A673 (cell line): ENCODE results near the gene GJA5. TPM values are rescaled to one million over a fixed set of nuclear protein-coding genes. Genes with fewer than 3 reads are reported as not detected.

Source experiments
- BruUV-seq: library from RNA; stranded (reverse); fragments of 400-500 nt; replicated peaks from 2 replicates; lab custom pipeline; 2021; lab: Mats Ljungman, UMichigan
- CTCF ChIA-PET: fragments of 300-600 bp; sonication (Branson Sonifier 250); formaldehyde crosslinking; loops from one replicate; lab custom pipeline; 2022; ENCODE audit warnings: antibody characterized with exemption; lab: Charles Lee
- POLR2A ChIA-PET: fragments of 300-600 bp; sonication (Branson Sonifier 250); formaldehyde crosslinking; loops from one replicate; lab custom pipeline; 2022; ENCODE audit warnings: antibody characterized with exemption; ENCODE audit not compliant: low non-redundant PET; lab: Charles Lee
- DNase-seq: peaks from one replicate; pipeline ENCODE4 v3.0.0-alpha.2; 2015; ENCODE audit warnings: low spot score
- H3K27ac ChIP-seq: fragments of 200-600 bp; sonication (generic); 2 replicates; pipeline ENCODE4 v1.5.1; 2016; ENCODE audit warnings: mixed run types, low read depth, mild to moderate bottlenecking, mixed read lengths, antibody characterized with exemption, low read length; ENCODE audit not compliant: poor library complexity, severe bottlenecking
- H3K27me3 ChIP-seq: fragments of 200-600 bp; sonication (generic); replicated peaks from 2 replicates; pipeline ENCODE4 v1.6.1; 2017; ENCODE audit warnings: mixed run types, low read depth, mild to moderate bottlenecking, mixed read lengths, antibody characterized with exemption, low read length; ENCODE audit not compliant: insufficient read depth, poor library complexity
- H3K36me3 ChIP-seq: fragments of 200-600 bp; sonication (generic); 2 replicates; pipeline ENCODE4 v1.6.1; 2016; ENCODE audit warnings: mixed run types, mild to moderate bottlenecking, mixed read lengths, antibody characterized with exemption, low read length; ENCODE audit not compliant: insufficient read depth, poor library complexity, severe bottlenecking
- H3K4me1 ChIP-seq: fragments of 200-600 bp; sonication (generic); 2 replicates; pipeline ENCODE4 v1.6.1; 2017; ENCODE audit warnings: mixed run types, mild to moderate bottlenecking, mixed read lengths, antibody characterized with exemption, low read length; ENCODE audit not compliant: insufficient read depth, poor library complexity, severe bottlenecking
- H3K4me3 ChIP-seq: fragments of 200-600 bp; sonication (generic); 2 replicates; pipeline ENCODE4 v1.5.1; 2016; ENCODE audit warnings: low read depth, mixed run types, mild to moderate bottlenecking, mixed read lengths, low read length; ENCODE audit not compliant: poor library complexity, severe bottlenecking
- H3K9me3 ChIP-seq: fragments of 200-600 bp; sonication (generic); 2 replicates; pipeline ENCODE4 v1.6.1; 2016; ENCODE audit warnings: mixed run types, low read depth, mild to moderate bottlenecking, mixed read lengths, antibody characterized with exemption, low read length; ENCODE audit not compliant: poor library complexity, severe bottlenecking
- EZH2 ChIP-seq: fragments of 200-600 bp; sonication (generic); IDR thresholded peaks from 2 replicates; pipeline ENCODE4 v1.6.1; 2017; ENCODE audit warnings: borderline replicate concordance, low read depth, mild to moderate bottlenecking, mixed read lengths, antibody characterized with exemption, low read length; ENCODE audit not compliant: poor library complexity, severe bottlenecking
- intact Hi-C: fragments of 100-400 bp; cut with micrococcal nuclease; formaldehyde crosslinking; loops from one replicate; pipeline ENCODE4 v1.10.0; 2022; ENCODE audit not compliant: unreplicated experiment
- total RNA-seq: library from RNA; stranded (reverse); gene quantifications from 2 replicates; pipeline ENCODE4 v1.2.3, GENCODE V29; 2021
- TF ChIP-seq, protein P1 (sequence below): fragments of 300-800, 200-600 bp; sonication (generic); conservative IDR thresholded peaks from 2 replicates; pipeline ENCODE4 v1.5.1; 2017; ENCODE audit warnings: low read depth, mild to moderate bottlenecking, antibody characterized with exemption, low read length, moderate library complexity, mixed read lengths

Gene GJA5
- total RNA-seq, 1 experiment from 2014 or later: not detected

DNA sequence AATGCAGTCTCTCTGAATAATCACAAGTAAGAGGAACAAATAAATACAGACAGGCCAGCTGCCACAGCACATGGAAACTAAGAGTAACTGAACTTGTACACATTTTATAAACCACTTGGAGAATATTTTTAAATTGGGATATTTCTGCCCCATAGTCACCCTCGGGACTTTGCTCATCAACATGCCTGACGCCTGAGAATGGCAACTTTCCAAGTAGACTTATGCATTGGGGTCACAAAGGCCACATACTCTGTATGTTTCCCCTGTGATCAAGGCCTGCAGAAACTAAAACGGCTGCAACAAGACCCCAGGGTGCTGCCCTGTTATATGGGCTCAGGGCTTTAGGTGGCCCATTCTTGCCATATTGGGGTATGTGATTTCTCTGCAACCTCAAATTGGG is 38.3 kb upstream of the GJA5 start:
- intact Hi-C loops: no loop called here
- Histone ChIP-seq H3K27ac (no peak overlapping the region), H3K4me1 (no peaks in the 10 kb centered on the region), H3K4me3 (no peak overlapping the region), H3K9me3 (no peaks in the 10 kb centered on the region), H3K27me3 (peaks cover 1% of the 10 kb centered on the region), H3K36me3 (no peaks in the 10 kb centered on the region)
- no TSS peak for BruUV-seq
- ChIA-PET CTCF (no interaction called here), POLR2A (no interaction called here)
- TF ChIP-seq, protein P1, sequence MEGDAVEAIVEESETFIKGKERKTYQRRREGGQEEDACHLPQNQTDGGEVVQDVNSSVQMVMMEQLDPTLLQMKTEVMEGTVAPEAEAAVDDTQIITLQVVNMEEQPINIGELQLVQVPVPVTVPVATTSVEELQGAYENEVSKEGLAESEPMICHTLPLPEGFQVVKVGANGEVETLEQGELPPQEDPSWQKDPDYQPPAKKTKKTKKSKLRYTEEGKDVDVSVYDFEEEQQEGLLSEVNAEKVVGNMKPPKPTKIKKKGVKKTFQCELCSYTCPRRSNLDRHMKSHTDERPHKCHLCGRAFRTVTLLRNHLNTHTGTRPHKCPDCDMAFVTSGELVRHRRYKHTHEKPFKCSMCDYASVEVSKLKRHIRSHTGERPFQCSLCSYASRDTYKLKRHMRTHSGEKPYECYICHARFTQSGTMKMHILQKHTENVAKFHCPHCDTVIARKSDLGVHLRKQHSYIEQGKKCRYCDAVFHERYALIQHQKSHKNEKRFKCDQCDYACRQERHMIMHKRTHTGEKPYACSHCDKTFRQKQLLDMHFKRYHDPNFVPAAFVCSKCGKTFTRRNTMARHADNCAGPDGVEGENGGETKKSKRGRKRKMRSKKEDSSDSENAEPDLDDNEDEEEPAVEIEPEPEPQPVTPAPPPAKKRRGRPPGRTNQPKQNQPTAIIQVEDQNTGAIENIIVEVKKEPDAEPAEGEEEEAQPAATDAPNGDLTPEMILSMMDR: no peak
- no peak for TF ChIP-seq EZH2
- no peak for DNase-seq

DNA sequence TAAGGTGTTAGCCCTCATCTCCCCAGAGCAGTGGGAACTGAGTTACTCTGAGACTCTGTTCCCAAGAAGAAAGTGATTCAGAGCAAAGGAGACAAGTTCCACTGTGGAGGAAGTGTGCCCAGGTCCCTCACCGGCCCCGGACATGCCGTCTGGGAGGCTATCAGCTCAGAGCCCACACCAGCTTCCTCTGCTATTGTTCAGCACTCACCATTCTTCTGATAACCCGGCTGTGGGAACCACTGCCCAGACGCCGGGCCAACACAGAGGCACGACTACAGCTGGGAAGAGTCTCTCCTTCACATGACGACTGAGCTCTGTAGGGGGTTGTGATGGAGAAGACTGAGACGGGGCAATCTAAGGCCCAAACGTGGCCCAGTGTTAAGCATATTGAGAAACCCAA is 34.2 kb upstream of the GJA5 start:
- H3K27ac ChIP-seq: no peak overlapping the region
- intact Hi-C loops: no loop called here
- H3K36me3 ChIP-seq: no peaks in the 10 kb centered on the region
- no peak for DNase-seq
- CTCF ChIA-PET: no interaction called here
- BruUV-seq: no TSS peak
- H3K4me3 ChIP-seq: no peak overlapping the region
- TF ChIP-seq EZH2: no peak
- TF ChIP-seq, protein P1: no peak
- H3K9me3 ChIP-seq: no peaks in the 10 kb centered on the region
- peaks cover 5% of the 10 kb centered on the region for H3K27me3 ChIP-seq
- POLR2A ChIA-PET: no interaction called here
- H3K4me1 ChIP-seq: no peaks in the 10 kb centered on the region

DNA sequence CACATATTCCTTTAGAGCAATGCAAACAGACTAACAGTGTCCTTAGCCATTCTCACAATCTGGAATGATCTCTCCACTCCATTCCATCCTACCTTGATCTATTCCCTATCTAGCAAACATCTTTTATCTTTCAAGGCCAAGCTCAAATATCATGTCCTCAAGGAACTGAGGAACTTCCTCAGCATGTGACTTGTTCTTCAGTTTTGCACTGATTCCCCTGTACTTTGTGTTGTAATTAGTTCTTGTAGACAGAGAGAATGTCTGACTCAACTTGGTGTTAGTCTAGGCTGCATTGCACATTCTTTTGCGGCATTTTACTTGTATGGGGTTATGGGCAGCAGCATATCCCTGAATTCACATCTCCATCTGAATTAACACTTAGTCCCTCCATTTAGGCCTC is 31.5 kb upstream of the GJA5 start:
- no peak for DNase-seq
- Histone ChIP-seq H3K4me1 (no peaks in the 10 kb centered on the region), H3K27ac (no peak overlapping the region), H3K4me3 (no peak overlapping the region), H3K9me3 (no peaks in the 10 kb centered on the region), H3K36me3 (no peaks in the 10 kb centered on the region), H3K27me3 (peaks cover 7% of the 10 kb centered on the region)
- POLR2A ChIA-PET: no interaction called here
- no TSS peak for BruUV-seq
- CTCF ChIA-PET: no interaction called here
- intact Hi-C loops: no loop called here
- TF ChIP-seq, protein P1: no peak
- TF ChIP-seq EZH2: no peak
